ENCODE data around the gene UPK1B.
"Not testable (repeated sequence)": the region's sequence is repeated elsewhere in the genome, so short reads cannot be mapped to it uniquely, and the experiment has no call there.

The UPK1B gene

GRCh38 chr3:119157971-119158370 is 15.4 kb upstream of the UPK1B start:
- TF ChIP-seq, protein P1, sequence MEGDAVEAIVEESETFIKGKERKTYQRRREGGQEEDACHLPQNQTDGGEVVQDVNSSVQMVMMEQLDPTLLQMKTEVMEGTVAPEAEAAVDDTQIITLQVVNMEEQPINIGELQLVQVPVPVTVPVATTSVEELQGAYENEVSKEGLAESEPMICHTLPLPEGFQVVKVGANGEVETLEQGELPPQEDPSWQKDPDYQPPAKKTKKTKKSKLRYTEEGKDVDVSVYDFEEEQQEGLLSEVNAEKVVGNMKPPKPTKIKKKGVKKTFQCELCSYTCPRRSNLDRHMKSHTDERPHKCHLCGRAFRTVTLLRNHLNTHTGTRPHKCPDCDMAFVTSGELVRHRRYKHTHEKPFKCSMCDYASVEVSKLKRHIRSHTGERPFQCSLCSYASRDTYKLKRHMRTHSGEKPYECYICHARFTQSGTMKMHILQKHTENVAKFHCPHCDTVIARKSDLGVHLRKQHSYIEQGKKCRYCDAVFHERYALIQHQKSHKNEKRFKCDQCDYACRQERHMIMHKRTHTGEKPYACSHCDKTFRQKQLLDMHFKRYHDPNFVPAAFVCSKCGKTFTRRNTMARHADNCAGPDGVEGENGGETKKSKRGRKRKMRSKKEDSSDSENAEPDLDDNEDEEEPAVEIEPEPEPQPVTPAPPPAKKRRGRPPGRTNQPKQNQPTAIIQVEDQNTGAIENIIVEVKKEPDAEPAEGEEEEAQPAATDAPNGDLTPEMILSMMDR (IDR thresholded peaks at IDR 0.05; ENCODE audit: control insufficient read depth, insufficient read depth, low read depth, low read length, missing control alignments) = no peak
- DNase-seq (ENCODE audit: low read depth) = no peak
- no peak overlapping the region for H3K4me3 ChIP-seq (ENCODE audit: control insufficient read depth, low read depth, low read length)

DNA sequence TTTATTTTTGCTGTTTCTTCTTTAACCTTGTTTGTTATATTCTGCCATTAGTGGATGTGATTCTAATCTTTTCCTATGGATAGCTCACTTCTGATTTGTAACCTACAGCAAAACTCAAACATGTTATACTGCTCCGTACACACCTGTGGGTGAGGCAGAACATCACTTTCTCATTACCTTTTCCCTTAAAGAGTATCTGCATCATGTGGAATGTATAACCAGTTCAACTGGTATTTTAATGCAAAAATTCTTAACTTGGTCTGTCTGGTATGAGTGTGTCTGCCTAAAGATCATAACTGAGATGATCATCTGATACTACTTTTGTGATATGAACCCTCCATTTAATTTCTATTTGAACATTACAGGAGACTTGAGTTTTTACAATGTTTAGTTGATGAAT is 13.0 kb upstream of the UPK1B start:
- TF ChIP-seq, protein P1 (IDR thresholded peaks at IDR 0.05; ENCODE audit: control insufficient read depth, insufficient read depth, low read depth, low read length, missing control alignments) = no peak
- DNase-seq (ENCODE audit: low read depth) = no peak
- no peak overlapping the region for H3K4me3 ChIP-seq (ENCODE audit: control insufficient read depth, low read depth, low read length)

- DNase-seq (ENCODE audit: low read depth) = no peak
- TF ChIP-seq, protein P1 (IDR thresholded peaks at IDR 0.05; ENCODE audit: control insufficient read depth, insufficient read depth, low read depth, low read length, missing control alignments) = no peak
- H3K4me3 ChIP-seq (ENCODE audit: control insufficient read depth, low read depth, low read length) = no peak overlapping the region
Observed at GRCh38 chr3:119160815-119161214, 12.6 kb upstream of the UPK1B start.

DNA sequence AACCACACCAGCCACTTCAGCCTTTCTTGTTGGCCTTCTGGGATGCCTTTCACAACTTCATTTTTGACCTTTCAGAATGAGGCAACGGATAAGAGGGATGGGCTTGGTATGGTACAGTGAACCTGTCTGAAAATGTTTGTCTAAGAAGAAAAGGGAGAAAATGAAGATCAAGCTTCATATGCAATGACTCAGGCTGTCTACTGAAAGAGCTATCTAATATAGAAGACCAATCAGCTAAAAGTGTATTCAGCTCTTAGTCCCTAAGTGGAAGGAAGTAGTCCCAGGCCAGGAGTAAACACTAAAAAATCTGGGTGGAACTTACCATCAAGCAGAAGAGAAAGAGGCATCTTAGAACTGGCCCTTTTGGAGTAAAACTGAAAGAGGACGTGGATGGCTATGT is 12.2 kb upstream of the UPK1B start:
- TF ChIP-seq, protein P1 (IDR thresholded peaks at IDR 0.05; ENCODE audit: control insufficient read depth, insufficient read depth, low read depth, low read length, missing control alignments) = no peak
- H3K4me3 ChIP-seq (ENCODE audit: control insufficient read depth, low read depth, low read length) = no peak overlapping the region
- DNase-seq (ENCODE audit: low read depth) = no peak

- not testable (repeated sequence) for H3K4me3 ChIP-seq (ENCODE audit: control insufficient read depth, low read depth, low read length); DNase-seq (ENCODE audit: low read depth)
Observed at GRCh38 chr3:119164745-119165144, 8.7 kb upstream of the UPK1B start.

- no peak for DNase-seq (ENCODE audit: low read depth)
- TF ChIP-seq, protein P1 (IDR thresholded peaks at IDR 0.05; ENCODE audit: control insufficient read depth, insufficient read depth, low read depth, low read length, missing control alignments) = no peak
- no peak overlapping the region for H3K4me3 ChIP-seq (ENCODE audit: control insufficient read depth, low read depth, low read length)
Observed at GRCh38 chr3:119170821-119171220, 2.6 kb upstream of the UPK1B start.

DNA sequence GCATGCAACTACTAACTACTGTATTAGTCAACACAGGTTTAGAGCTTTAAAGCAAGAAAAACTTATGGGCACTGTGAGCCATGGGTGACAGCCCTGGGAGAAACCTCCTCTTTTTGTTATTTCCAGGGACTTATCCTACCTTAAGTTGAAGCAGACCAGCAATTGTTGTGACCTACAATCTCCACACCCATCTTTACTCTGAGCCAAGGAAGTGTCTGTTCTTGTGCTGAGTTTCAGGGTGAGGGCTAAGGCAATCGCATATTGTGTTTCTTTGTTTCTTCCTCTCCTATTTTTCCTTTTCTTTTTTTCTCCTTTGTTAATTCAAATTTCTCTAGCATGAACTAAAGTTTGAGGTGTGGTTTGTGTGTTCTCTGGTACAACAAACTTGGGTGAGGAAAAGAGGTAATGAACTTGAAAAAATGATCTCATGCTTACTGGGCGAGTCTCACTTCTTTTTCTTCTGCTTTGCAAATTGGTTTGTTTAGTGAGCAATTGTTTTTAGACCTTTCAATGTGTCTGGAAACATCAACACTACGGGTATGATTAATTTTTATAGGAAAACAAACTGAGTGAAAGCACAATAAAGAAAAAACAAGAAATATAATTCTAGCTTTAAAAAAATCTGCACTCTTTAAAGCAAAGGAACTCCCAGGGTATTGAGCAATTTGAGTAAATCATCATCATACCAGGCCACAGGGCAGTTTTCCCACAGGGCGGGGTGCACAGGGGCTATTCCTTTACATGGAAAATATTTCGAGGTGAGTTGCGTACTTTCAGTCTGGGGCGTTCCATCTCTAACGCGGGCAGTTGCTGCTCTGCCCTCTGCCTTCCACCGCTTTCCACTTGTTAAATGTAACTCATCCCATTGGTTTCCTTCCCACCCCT is 2.7 kb downstream of the UPK1B start:
- peak; percentile 24 for DNase-seq (ENCODE audit: low read depth)
- TF ChIP-seq, protein P1 (IDR thresholded peaks at IDR 0.05; ENCODE audit: control insufficient read depth, insufficient read depth, low read depth, low read length, missing control alignments) = no peak
- H3K4me3 ChIP-seq (ENCODE audit: control insufficient read depth, low read depth, low read length) = no peak overlapping the region
